B cell (primary cell): Measurements from ENCODE around the gene AFF1. TPM values are rescaled to one million over a fixed set of nuclear protein-coding genes. Genes with fewer than 3 reads are reported as not detected.

Source experiments
- ATAC-seq: fragments of 200-7000 bp; cut with Tn5 transposase; one replicate; pipeline ENCODE4 v1.10.0; 2021; ENCODE audit warnings: low read depth, mild to moderate bottlenecking, moderate number of reproducible peaks, moderate library complexity
- CTCF ChIA-PET: fragments of 350-600 bp; sonication (Branson Sonifier 250); formaldehyde crosslinking; loops from one replicate; lab custom pipeline; 2021; ENCODE audit warnings: antibody characterized with exemption, inconsistent platforms; lab: Charles Lee
- POLR2A ChIA-PET: fragments of 350-600 bp; sonication (Branson Sonifier 250); formaldehyde crosslinking; loops from one replicate; lab custom pipeline; 2021; ENCODE audit warnings: antibody characterized with exemption; lab: Charles Lee
- DNase-seq: peaks from one replicate; pipeline ENCODE4 v3.0.0; 2013
- H2AFZ ChIP-seq: 2 replicates; pipeline ENCODE4 v1.6.1; 2012; ENCODE audit warnings: mild to moderate bottlenecking, low read depth, low read length; ENCODE audit not compliant: insufficient read depth, poor library complexity, severe bottlenecking
- H3K27ac ChIP-seq, 2 donors: 1 replicate in 1 of 2; 2 replicates in 1 of 2; pipeline ENCODE4 v1.5.1; 2012 to 2013; ENCODE audit warnings: low read length in 2 of 2, mild to moderate bottlenecking in 2 of 2, moderate library complexity in 1 of 2
- H3K27me3 ChIP-seq, 4 experiments: fragments of 200-600 bp in 1 of 4; sonication (generic) in 1 of 4; replicated peaks in 1 of 4; 1 replicate in 2 of 4; 2 replicates in 2 of 4; pipeline versions ENCODE4 v1.6.1 to v1.7.0; 2013 to 2016; ENCODE audit warnings: low read length in 3 of 4, mild to moderate bottlenecking in 2 of 4, mixed read lengths in 1 of 4, moderate library complexity in 1 of 4; ENCODE audit not compliant: insufficient read depth in 4 of 4, control insufficient read depth in 3 of 4; ENCODE audit errors: control extremely low read depth in 1 of 4
- H3K36me3 ChIP-seq, 2 experiments: replicated peaks in 1 of 2; 1 replicate in 1 of 2; 2 replicates in 1 of 2; pipeline versions ENCODE4 v1.6.1 to v1.7.1; 2013; ENCODE audit warnings: low read length in 1 of 2; ENCODE audit not compliant: insufficient read depth in 2 of 2, control insufficient read depth in 1 of 2; ENCODE audit errors: control extremely low read depth in 1 of 2, extremely low read depth in 1 of 2
- H3K4me1 ChIP-seq, 2 donors: fragments of 200-600 bp in 1 of 2; sonication (generic) in 1 of 2; 1 replicate in 1 of 2; 2 replicates in 1 of 2; pipeline versions ENCODE4 v1.5.1 to v1.6.1; 2013 to 2017; ENCODE audit warnings: low read length in 2 of 2; ENCODE audit not compliant: control insufficient read depth in 2 of 2, insufficient read depth in 2 of 2
- H3K4me2 ChIP-seq: replicated peaks from 2 replicates; pipeline ENCODE3; 2012; ENCODE audit warnings: mild to moderate bottlenecking, low read depth, low read length; ENCODE audit not compliant: poor library complexity, severe bottlenecking
- H3K4me3 ChIP-seq, 5 experiments: fragments of 200-600 bp in 1 of 5; sonication (generic) in 1 of 5; 1 replicate in 3 of 5; 2 replicates in 2 of 5; pipeline versions ENCODE4 v1.5.1 to v1.7.0; 2011 to 2016; ENCODE audit warnings: low read length in 4 of 5, mild to moderate bottlenecking in 4 of 5, low read depth in 2 of 5, control low read depth in 1 of 5, moderate library complexity in 1 of 5; ENCODE audit not compliant: insufficient read depth in 1 of 5; ENCODE audit errors: control extremely low read depth in 1 of 5, extremely low read depth in 1 of 5
- H3K79me2 ChIP-seq: fragments of 200-600 bp; sonication (generic); one replicate; pipeline ENCODE4 v1.6.0; 2016; ENCODE audit warnings: low read length; ENCODE audit not compliant: control insufficient read depth, insufficient read depth
- H3K9ac ChIP-seq: fragments of 200-600 bp; sonication (generic); 2 replicates; pipeline ENCODE4 v1.6.1; 2017; ENCODE audit warnings: mild to moderate bottlenecking, low read length, moderate library complexity
- H3K9me3 ChIP-seq, 3 donors: one replicate each; pipeline versions ENCODE4 v1.6.1 to v1.7.1; 2013; ENCODE audit warnings: low read length in 2 of 3; ENCODE audit not compliant: control insufficient read depth in 2 of 3, insufficient read depth in 1 of 3; ENCODE audit errors: control extremely low read depth in 1 of 3
- H4K20me1 ChIP-seq: 2 replicates; pipeline ENCODE4 v1.6.0; 2012; ENCODE audit warnings: mild to moderate bottlenecking, low read length; ENCODE audit not compliant: insufficient read depth, control insufficient read depth, poor library complexity, severe bottlenecking
- H3K27ac Mint-ChIP-seq: one replicate; pipeline ENCODE4 v1.8.0; 2021; ENCODE audit warnings: mixed read lengths
- H3K27me3 Mint-ChIP-seq: one replicate; pipeline ENCODE4 v1.8.0; 2021; ENCODE audit warnings: mixed read lengths
- H3K4me1 Mint-ChIP-seq: one replicate; pipeline ENCODE4 v1.8.0; 2021; ENCODE audit warnings: mixed read lengths
- H3K4me3 Mint-ChIP-seq: one replicate; pipeline ENCODE4 v1.8.0; 2021; ENCODE audit warnings: mixed read lengths
- H3K9me3 Mint-ChIP-seq: one replicate; pipeline ENCODE4 v1.8.0; 2022; ENCODE audit warnings: mixed read lengths; ENCODE audit not compliant: insufficient read depth
- EZH2 ChIP-seq: IDR thresholded peaks from 2 replicates; pipeline ENCODE4 v1.6.1; 2012; ENCODE audit warnings: borderline replicate concordance, low read depth, mild to moderate bottlenecking, moderate library complexity, low read length; ENCODE audit not compliant: insufficient read depth, poor library complexity, severe bottlenecking
- WGBS: methylation state at CpG from one replicate; pipeline ENCODE4 v1.1.5; 2013; ENCODE audit warnings: missing lambda C conversion rate; ENCODE audit not compliant: insufficient coverage; 5-methylcytosine and 5-hydroxymethylcytosine counted together
- intact Hi-C: fragments of 100-400 bp; cut with micrococcal nuclease; formaldehyde crosslinking; loops from one replicate; pipeline ENCODE4 v1.10.0; 2022
- polyA plus RNA-seq: library from polyadenylated mRNA; depleted of rRNA; stranded (reverse); fragments of >200 nt; gene quantifications from 2 replicates; pipeline ENCODE4 v1.2.3, GENCODE V29; 2012
- total RNA-seq, 2 donors: library from RNA; stranded (reverse); fragments of 120-200 nt in 1 of 2; gene quantifications; 1 replicate in 1 of 2; 2 replicates in 1 of 2; pipeline versions ENCODE4 v1.2.3 to v1.2.4, GENCODE V29; 2013 to 2022
- TF ChIP-seq, protein P1 (sequence below): fragments of 200-600 bp; IDR thresholded peaks from one replicate; pipeline ENCODE4 v1.8.0; 2022; ENCODE audit warnings: antibody characterized with exemption, mild to moderate bottlenecking

AFF1 gene
- total and polyA plus RNA-seq, 2 donors (not counting 1 experiment from before 2014, with no cell fraction given), result 15.3 to 135 TPM

DNA sequence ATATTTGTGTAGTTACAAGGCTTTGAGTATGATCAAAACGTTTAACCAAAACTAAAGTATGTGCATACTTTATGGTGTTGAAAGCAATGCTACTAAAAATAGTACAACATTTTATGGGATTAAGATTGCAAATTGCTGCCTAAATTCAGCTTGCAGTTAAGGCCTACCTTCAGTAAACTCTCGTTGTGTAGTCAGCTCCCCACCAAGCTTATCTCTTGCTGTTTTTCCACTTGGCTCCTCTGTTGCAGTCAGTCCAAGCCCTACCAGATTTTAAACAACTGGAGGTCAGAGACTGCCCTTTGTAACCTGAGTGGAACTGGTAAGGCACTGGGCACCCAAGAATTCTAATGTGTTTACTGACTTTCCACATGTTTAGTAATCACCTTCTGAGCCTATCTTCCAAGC is 25.7 kb downstream of the AFF1 start:
- Histone ChIP-seq H3K79me2 (peaks cover 63% of the 10 kb centered on the region), H3K9ac (peak overlapping the region; percentile 11), H3K27me3 (no peaks in the 10 kb centered on the region), H3K27ac (peak overlapping the region in 1 of 2 donors; percentile 73), H2AFZ (peak overlapping the region; percentile 19), H3K4me2 (peak overlapping the region; percentile 66), H3K9me3 (no peaks in the 10 kb centered on the region), H3K36me3 (no peaks in the 10 kb centered on the region), H3K4me1 (peaks cover 47 to 53% of the 10 kb centered on the region in 2 donors), H4K20me1 (peaks cover 2% of the 10 kb centered on the region), H3K4me3 (no peak overlapping the region)
- no peak for TF ChIP-seq EZH2
- TF ChIP-seq, protein P1, sequence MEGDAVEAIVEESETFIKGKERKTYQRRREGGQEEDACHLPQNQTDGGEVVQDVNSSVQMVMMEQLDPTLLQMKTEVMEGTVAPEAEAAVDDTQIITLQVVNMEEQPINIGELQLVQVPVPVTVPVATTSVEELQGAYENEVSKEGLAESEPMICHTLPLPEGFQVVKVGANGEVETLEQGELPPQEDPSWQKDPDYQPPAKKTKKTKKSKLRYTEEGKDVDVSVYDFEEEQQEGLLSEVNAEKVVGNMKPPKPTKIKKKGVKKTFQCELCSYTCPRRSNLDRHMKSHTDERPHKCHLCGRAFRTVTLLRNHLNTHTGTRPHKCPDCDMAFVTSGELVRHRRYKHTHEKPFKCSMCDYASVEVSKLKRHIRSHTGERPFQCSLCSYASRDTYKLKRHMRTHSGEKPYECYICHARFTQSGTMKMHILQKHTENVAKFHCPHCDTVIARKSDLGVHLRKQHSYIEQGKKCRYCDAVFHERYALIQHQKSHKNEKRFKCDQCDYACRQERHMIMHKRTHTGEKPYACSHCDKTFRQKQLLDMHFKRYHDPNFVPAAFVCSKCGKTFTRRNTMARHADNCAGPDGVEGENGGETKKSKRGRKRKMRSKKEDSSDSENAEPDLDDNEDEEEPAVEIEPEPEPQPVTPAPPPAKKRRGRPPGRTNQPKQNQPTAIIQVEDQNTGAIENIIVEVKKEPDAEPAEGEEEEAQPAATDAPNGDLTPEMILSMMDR, result no peak
- peak overlapping the region; percentile 59 for H3K27ac Mint-ChIP-seq
- WGBS, result 80% methylated on average over 1 of the region's 2 CpGs
- H3K9me3 Mint-ChIP-seq, result no peaks in the 10 kb centered on the region
- POLR2A ChIA-PET, result interaction anchor here (0.7 kb wide), 1 partner anchor 46 kb away, joined by 3 read pairs; no protein-coding TSS in a partner anchor
- peaks cover 57% of the 10 kb centered on the region for H3K4me1 Mint-ChIP-seq
- H3K4me3 Mint-ChIP-seq, result peak overlapping the region; percentile 52
- ATAC-seq (no peak), DNase-seq (no peak)
- no peaks in the 10 kb centered on the region for H3K27me3 Mint-ChIP-seq
- intact Hi-C loops, result loop anchor here (2.0 kb wide), 3 partner anchors 26 to 66 kb away; partner anchors contain the start of gene AFF1
- CTCF ChIA-PET, result interaction anchor here (1.2 to 3.8 kb wide), 5 partner anchors 15 to 133 kb away, joined by 3 to 20 read pairs (median 6); partner anchors contain the start of gene AFF1

DNA sequence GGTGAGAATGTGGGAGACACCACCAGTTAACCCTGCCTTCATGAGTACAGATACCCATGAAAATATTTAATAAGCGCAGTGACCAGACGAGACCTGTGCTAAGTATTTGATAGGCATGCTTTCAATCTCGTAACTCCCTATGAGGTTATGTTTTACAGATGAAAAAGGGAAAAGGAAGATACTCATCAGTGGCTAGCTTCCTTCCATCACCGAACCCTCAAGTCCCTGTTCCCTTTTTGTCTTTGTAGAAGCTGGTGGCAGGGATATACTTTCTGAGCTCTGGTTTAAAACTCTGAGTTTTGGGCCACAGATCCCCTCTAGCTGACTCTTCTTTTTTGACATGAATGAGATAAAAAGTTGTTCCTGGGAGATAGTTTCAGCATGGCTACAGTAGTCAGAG is 26.3 kb downstream of the AFF1 start:
- Histone ChIP-seq H3K9ac (peak overlapping the region; percentile 11), H3K4me1 (peaks cover 53 to 59% of the 10 kb centered on the region in 2 donors), H3K4me2 (peak overlapping the region; percentile 66), H2AFZ (peak overlapping the region; percentile 19), H3K4me3 (peak overlapping the region in 3 of 5 experiments; percentile 2 to 20 (median 5)), H3K27ac (peak overlapping the region; percentile 54 to 73), H3K79me2 (peaks cover 69% of the 10 kb centered on the region), H3K36me3 (no peaks in the 10 kb centered on the region), H3K27me3 (no peaks in the 10 kb centered on the region), H4K20me1 (peaks cover 7% of the 10 kb centered on the region), H3K9me3 (no peaks in the 10 kb centered on the region)
- TF ChIP-seq EZH2, result no peak
- TF ChIP-seq, protein P1, result no peak
- intact Hi-C loops, result loop anchor here (2.0 kb wide), 3 partner anchors 26 to 66 kb away; partner anchors contain the start of gene AFF1
- peak overlapping the region; percentile 52 for H3K4me3 Mint-ChIP-seq
- H3K4me1 Mint-ChIP-seq, result peaks cover 52% of the 10 kb centered on the region
- H3K27me3 Mint-ChIP-seq, result no peaks in the 10 kb centered on the region
- CTCF ChIA-PET, result interaction anchor here (0.8 to 3.8 kb wide), 6 partner anchors 16 to 133 kb away, joined by 3 to 20 read pairs (median 5); partner anchors contain the start of gene AFF1
- POLR2A ChIA-PET, result interaction anchor here (0.6 to 0.8 kb wide), 4 partner anchors 10 to 45 kb away, joined by 3 to 7 read pairs (median 3); no protein-coding TSS in a partner anchor
- DNase-seq (peak; percentile 41), ATAC-seq (no peak)
- no CpG with 5 or more reads among the region's 4 CpGs for WGBS
- peak overlapping the region; percentile 22 for H3K27ac Mint-ChIP-seq
- no peaks in the 10 kb centered on the region for H3K9me3 Mint-ChIP-seq
